Measurements from ENCODE around the gene MCEMP1.
A peak's percentile ranks its signal among the peaks of the same experiment; 100 is the strongest.

The MCEMP1 gene

GRCh38 chr19:7676854-7677253 lies at the start of gene MCEMP1:
Gene MCEMP1 (plus strand): TSS chr19:7677090. CDS start chr19:7677121, 31 bp downstream.
- DNase-seq = no peak

- DNase-seq = no peak
These were observed 49.7 kb upstream of the MCEMP1 start for GRCh38 chr19:7627166-7627565.

- DNase-seq = no peak
These were observed 48.1 kb upstream of the MCEMP1 start for GRCh38 chr19:7628589-7629311.

- DNase-seq = peak; percentile 70 to 99 (median 96)
These were observed 47.4 kb upstream of the MCEMP1 start, which contains the start of the genes PET100 and XAB2 for GRCh38 chr19:7629347-7630054. Gene PET100 (plus strand): TSS chr19:7629793. CDS start chr19:7629834, 41 bp downstream. Gene XAB2 (minus strand): TSS chr19:7629545. CDS start chr19:7629527, 18 bp downstream.

GRCh38 chr19:7631577-7631976 lies 45.3 kb upstream of the MCEMP1 start:
- no peak for DNase-seq

GRCh38 chr19:7632340-7633203 lies 44.3 kb upstream of the MCEMP1 start:
- no peak for DNase-seq

GRCh38 chr19:7633698-7634097 lies 43.2 kb upstream of the MCEMP1 start, which contains the start of gene PCP2:
Gene PCP2 (minus strand): TSS chr19:7633719. CDS start chr19:7633457, 262 bp downstream.
- DNase-seq = no peak

- DNase-seq = no peak
These were observed 41.2 kb upstream of the MCEMP1 start for GRCh38 chr19:7635670-7636069.

- no peak for DNase-seq
These were observed 40.6 kb upstream of the MCEMP1 start for GRCh38 chr19:7636317-7636690.

- peak in 5 of 56 donors; percentile 4 to 32 (median 17) for DNase-seq
These were observed 40.1 kb upstream of the MCEMP1 start, which contains the start of gene STXBP2 for GRCh38 chr19:7636691-7637373. Gene STXBP2 (plus strand): TSS chr19:7637110. CDS start chr19:7637150, 40 bp downstream.

- DNase-seq = peak in 2 of 56 donors; percentile 22 to 25
These were observed 39.3 kb upstream of the MCEMP1 start for GRCh38 chr19:7637374-7638256.

- no peak for DNase-seq
These were observed 38.0 kb upstream of the MCEMP1 start for GRCh38 chr19:7638802-7639465.

GRCh38 chr19:7639863-7640348 lies 37.0 kb upstream of the MCEMP1 start:
- no peak for DNase-seq

GRCh38 chr19:7640803-7641202 lies 36.1 kb upstream of the MCEMP1 start:
- no peak for DNase-seq

- DNase-seq = no peak
These were observed 35.3 kb upstream of the MCEMP1 start for GRCh38 chr19:7641290-7642276.

- DNase-seq = no peak
These were observed 34.4 kb upstream of the MCEMP1 start for GRCh38 chr19:7642295-7643030.

- no peak for DNase-seq
These were observed 33.9 kb upstream of the MCEMP1 start for GRCh38 chr19:7643031-7643415.
